ENCODE results near the gene SARNP. TPM values are rescaled to one million over a fixed set of nuclear protein-coding genes. Genes with fewer than 3 reads are reported as not detected.
"Not testable (repeated sequence)": the region's sequence is repeated elsewhere in the genome, so short reads cannot be mapped to it uniquely, and the experiment has no call there.

SARNP gene
- total RNA-seq, 1 donor from 2014 or later: 67.9 TPM

GRCh38 chr12:55843431-55843830 is 25.9 kb upstream of the SARNP start:
- peaks cover 17% of the 10 kb centered on the region for H3K4me1 Mint-ChIP-seq
- no peaks in the 10 kb centered on the region for H3K9me3 Mint-ChIP-seq
- no peak for TF ChIP-seq CTCF (IDR thresholded peaks at IDR 0.05; ENCODE audit: unreplicated experiment)

GRCh38 chr12:55842681-55843429 is 25.3 kb upstream of the SARNP start, which contains the start of gene MMP19:
TSS of gene MMP19 (minus strand) at chr12:55842936. CDS start at chr12:55842830, 106 bp downstream.
- TF ChIP-seq CTCF (IDR thresholded peaks at IDR 0.05; ENCODE audit: unreplicated experiment): no peak
- peak within 1 kb of the TSS; percentile 69 for H3K27ac Mint-ChIP-seq
- peak within 1 kb of the TSS; percentile 50 for H3K4me3 Mint-ChIP-seq
- DNase-seq (ENCODE audit: low spot score in 2 of 2, unreplicated experiment in 2 of 2): no peak
- H3K36me3 Mint-ChIP-seq: no peaks in the 10 kb centered on the region
- H3K4me1 Mint-ChIP-seq: peaks cover 17% of the 10 kb centered on the region
- H3K27me3 Mint-ChIP-seq (ENCODE audit: low read depth): no peaks in the 10 kb centered on the region
- no peaks in the 10 kb centered on the region for H3K9me3 Mint-ChIP-seq

More at GRCh38 chr12:55843431-55843830, 25.9 kb upstream of the SARNP start:
- no peak for DNase-seq (ENCODE audit: low spot score in 2 of 2, unreplicated experiment in 2 of 2)
- Mint-ChIP-seq H3K36me3 (no peaks in the 10 kb centered on the region), H3K27me3 (ENCODE audit: low read depth) (no peaks in the 10 kb centered on the region), H3K27ac (no peak overlapping the region), H3K4me3 (no peak overlapping the region)

GRCh38 chr12:55840581-55841351 is 23.2 kb upstream of the SARNP start:
- no peak for DNase-seq (ENCODE audit: low spot score in 2 of 2, unreplicated experiment in 2 of 2)
- H3K36me3 Mint-ChIP-seq: no peaks in the 10 kb centered on the region
- H3K27ac Mint-ChIP-seq: no peak overlapping the region
- no peak for TF ChIP-seq CTCF (IDR thresholded peaks at IDR 0.05; ENCODE audit: unreplicated experiment)
- peaks cover 7% of the 10 kb centered on the region for H3K4me1 Mint-ChIP-seq
- no peak overlapping the region for H3K4me3 Mint-ChIP-seq
- no peaks in the 10 kb centered on the region for H3K9me3 Mint-ChIP-seq
- no peaks in the 10 kb centered on the region for H3K27me3 Mint-ChIP-seq (ENCODE audit: low read depth)

- Mint-ChIP-seq H3K27me3 (ENCODE audit: low read depth) (no peaks in the 10 kb centered on the region), H3K36me3 (no peaks in the 10 kb centered on the region), H3K27ac (no peak overlapping the region), H3K4me3 (no peak overlapping the region), H3K9me3 (no peaks in the 10 kb centered on the region), H3K4me1 (peaks cover 7% of the 10 kb centered on the region)
- no peak for DNase-seq (ENCODE audit: low spot score in 2 of 2, unreplicated experiment in 2 of 2)
- TF ChIP-seq CTCF (IDR thresholded peaks at IDR 0.05; ENCODE audit: unreplicated experiment): no peak
These were observed 22.0 kb upstream of the SARNP start for GRCh38 chr12:55839345-55840140.

- Mint-ChIP-seq H3K36me3 (peaks cover 3% of the 10 kb centered on the region), H3K4me3 (no peak overlapping the region), H3K27ac (no peak overlapping the region), H3K4me1 (peaks cover 7% of the 10 kb centered on the region), H3K9me3 (no peaks in the 10 kb centered on the region), H3K27me3 (ENCODE audit: low read depth) (no peaks in the 10 kb centered on the region)
- no peak for DNase-seq (ENCODE audit: low spot score in 2 of 2, unreplicated experiment in 2 of 2)
- no peak for TF ChIP-seq CTCF (IDR thresholded peaks at IDR 0.05; ENCODE audit: unreplicated experiment)
These were observed 20.8 kb upstream of the SARNP start for GRCh38 chr12:55838361-55838760.

- not testable (repeated sequence) for H3K27me3 Mint-ChIP-seq (ENCODE audit: low read depth); H3K36me3 Mint-ChIP-seq; DNase-seq (ENCODE audit: low spot score in 2 of 2, unreplicated experiment in 2 of 2); H3K27ac Mint-ChIP-seq; H3K4me3 Mint-ChIP-seq; H3K9me3 Mint-ChIP-seq
- H3K4me1 Mint-ChIP-seq: peaks cover 17% of the 10 kb centered on the region
These were observed 16.9 kb upstream of the SARNP start for GRCh38 chr12:55834400-55834799.
